Mononuclear cell (primary cell): ENCODE data around the gene EYA4. TPM values are rescaled to one million over a fixed set of nuclear protein-coding genes. Genes with fewer than 3 reads are reported as not detected.

Experiments
- H3K27me3 ChIP-seq: 2 replicates; pipeline ENCODE4 v1.6.0; 2011; ENCODE audit warnings: low read length, control low read depth; ENCODE audit not compliant: insufficient read depth
- H3K4me1 ChIP-seq: 2 replicates; pipeline ENCODE4 v1.5.1; 2011; ENCODE audit warnings: mild to moderate bottlenecking, low read length, control low read depth; ENCODE audit not compliant: insufficient read depth
- H3K4me3 ChIP-seq: 2 replicates; pipeline ENCODE4 v1.5.1; 2011; ENCODE audit warnings: mild to moderate bottlenecking, low read length, moderate library complexity
- H3K9me3 ChIP-seq: 2 replicates; pipeline ENCODE4 v1.5.1; 2011; ENCODE audit warnings: low read depth, mild to moderate bottlenecking, control low read depth, low read length
- total RNA-seq: library from RNA; depleted of rRNA; stranded (reverse); fragments of >200 nt; gene quantifications from one replicate; pipeline ENCODE4 v1.2.3, GENCODE V29; 2012

The EYA4 gene
- total RNA-seq, 1 donor = not detected

DNA sequence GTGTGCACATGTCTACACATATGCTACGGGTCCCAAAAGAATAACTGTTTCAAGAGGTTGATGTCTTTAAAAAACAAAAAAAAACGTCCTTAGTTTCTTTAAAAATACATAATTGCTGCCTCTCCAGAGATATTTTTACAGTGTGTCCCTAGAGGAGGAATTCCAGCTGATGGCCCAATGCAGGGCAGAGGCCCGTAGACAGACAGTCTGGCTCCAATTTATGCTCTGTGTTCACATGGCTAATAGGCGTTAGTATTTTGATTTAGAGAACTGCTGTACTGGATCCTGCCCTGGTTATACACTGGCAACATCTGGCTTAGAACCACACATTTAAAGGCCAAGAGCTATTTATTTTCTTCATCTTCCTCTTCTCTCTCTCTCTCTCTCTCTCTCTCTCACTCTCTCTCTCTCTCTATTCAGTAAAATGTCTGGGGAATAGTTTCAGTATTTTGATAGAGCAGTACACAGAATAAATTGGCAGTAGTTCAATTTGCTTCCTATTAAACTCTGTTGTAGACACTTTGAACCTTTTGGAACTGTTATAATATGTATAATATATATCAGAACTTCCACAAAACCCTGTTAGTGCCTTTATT, 260.6 kb downstream of the EYA4 start:
- Histone ChIP-seq H3K4me3 (no peak overlapping the region), H3K27me3 (no peaks in the 10 kb centered on the region), H3K4me1 (no peaks in the 10 kb centered on the region), H3K9me3 (no peaks in the 10 kb centered on the region)

- H3K4me1 ChIP-seq = no peaks in the 10 kb centered on the region
- H3K9me3 ChIP-seq = no peaks in the 10 kb centered on the region
- H3K27me3 ChIP-seq = no peaks in the 10 kb centered on the region
- H3K4me3 ChIP-seq = no peak overlapping the region
Observed at GRCh38 chr6:133502441-133503335, 261.5 kb downstream of the EYA4 start.

GRCh38 chr6:133503336-133503729, 262.2 kb downstream of the EYA4 start:
- Histone ChIP-seq H3K27me3 (no peaks in the 10 kb centered on the region), H3K4me1 (no peaks in the 10 kb centered on the region), H3K4me3 (no peak overlapping the region), H3K9me3 (no peaks in the 10 kb centered on the region)

GRCh38 chr6:133504158-133504557, 263.0 kb downstream of the EYA4 start:
- H3K4me3 ChIP-seq = no peak overlapping the region
- no peaks in the 10 kb centered on the region for H3K9me3 ChIP-seq
- no peaks in the 10 kb centered on the region for H3K4me1 ChIP-seq
- H3K27me3 ChIP-seq = no peaks in the 10 kb centered on the region

GRCh38 chr6:133504761-133505160, 263.6 kb downstream of the EYA4 start:
- H3K27me3 ChIP-seq = no peaks in the 10 kb centered on the region
- no peak overlapping the region for H3K4me3 ChIP-seq
- no peaks in the 10 kb centered on the region for H3K9me3 ChIP-seq
- H3K4me1 ChIP-seq = no peaks in the 10 kb centered on the region

- no peaks in the 10 kb centered on the region for H3K9me3 ChIP-seq
- no peak overlapping the region for H3K4me3 ChIP-seq
- H3K4me1 ChIP-seq = no peaks in the 10 kb centered on the region
- H3K27me3 ChIP-seq = no peaks in the 10 kb centered on the region
Observed at GRCh38 chr6:133505681-133506080, 264.5 kb downstream of the EYA4 start.

DNA sequence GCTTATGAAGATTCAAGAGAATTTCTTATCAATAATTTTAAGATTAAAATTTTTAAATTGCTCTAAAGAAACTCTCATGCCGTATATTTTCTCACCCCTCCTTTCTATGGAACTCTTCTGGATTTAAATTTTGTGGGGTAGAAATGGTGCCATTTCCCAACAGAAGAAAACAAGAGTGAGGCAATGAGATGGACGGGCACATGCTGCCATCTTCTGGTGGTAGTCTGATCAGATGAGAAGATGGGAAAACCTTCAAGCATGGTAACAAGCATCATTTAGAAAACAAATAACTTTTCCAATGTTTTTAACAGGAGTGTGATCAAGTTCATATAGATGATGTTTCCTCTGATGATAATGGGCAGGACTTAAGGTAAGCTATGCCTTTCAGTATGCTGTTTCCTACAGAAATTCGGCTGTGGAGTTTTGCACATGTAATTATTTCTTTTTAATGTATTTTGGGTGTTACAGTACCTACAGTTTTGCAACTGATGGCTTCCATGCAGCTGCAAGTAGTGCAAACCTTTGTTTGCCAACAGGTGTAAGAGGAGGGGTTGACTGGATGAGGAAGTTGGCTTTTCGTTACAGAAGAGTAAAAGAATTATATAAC, 271.4 kb downstream of the EYA4 start:
- no peaks in the 10 kb centered on the region for H3K9me3 ChIP-seq
- H3K4me1 ChIP-seq = no peaks in the 10 kb centered on the region
- peaks cover 2% of the 10 kb centered on the region for H3K27me3 ChIP-seq
- no peak overlapping the region for H3K4me3 ChIP-seq

GRCh38 chr6:133523816-133524215, 282.7 kb downstream of the EYA4 start:
- Histone ChIP-seq H3K9me3 (no peaks in the 10 kb centered on the region), H3K4me1 (no peaks in the 10 kb centered on the region), H3K27me3 (no peaks in the 10 kb centered on the region), H3K4me3 (no peak overlapping the region)

GRCh38 chr6:133526436-133526835, 285.3 kb downstream of the EYA4 start:
- Histone ChIP-seq H3K9me3 (no peaks in the 10 kb centered on the region), H3K4me3 (no peak overlapping the region), H3K27me3 (no peaks in the 10 kb centered on the region), H3K4me1 (no peaks in the 10 kb centered on the region)

GRCh38 chr6:133528566-133528965, 287.4 kb downstream of the EYA4 start:
- Histone ChIP-seq H3K4me3 (no peak overlapping the region), H3K27me3 (no peaks in the 10 kb centered on the region), H3K9me3 (no peaks in the 10 kb centered on the region), H3K4me1 (no peaks in the 10 kb centered on the region)

DNA sequence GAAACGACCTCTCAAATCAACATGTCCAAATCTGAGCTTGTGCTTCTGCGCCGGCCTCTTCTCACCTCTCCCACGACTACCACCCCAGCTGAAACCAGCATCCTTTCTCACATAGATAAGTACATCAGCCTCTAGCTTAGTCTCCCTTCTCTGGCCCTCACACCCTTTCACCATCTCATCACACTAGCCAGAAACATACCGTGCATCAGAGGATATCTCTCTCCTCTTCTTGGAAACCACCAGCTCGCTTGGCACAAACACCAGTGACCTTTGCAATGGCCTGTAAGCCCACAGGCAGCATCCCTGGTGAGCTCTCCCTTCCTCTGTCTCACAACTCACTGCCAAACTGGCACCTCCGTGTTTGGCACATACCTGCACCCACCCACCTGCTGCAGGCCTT, 291.8 kb downstream of the EYA4 start:
- Histone ChIP-seq H3K4me1 (no peaks in the 10 kb centered on the region), H3K27me3 (no peaks in the 10 kb centered on the region), H3K9me3 (no peaks in the 10 kb centered on the region), H3K4me3 (no peak overlapping the region)

DNA sequence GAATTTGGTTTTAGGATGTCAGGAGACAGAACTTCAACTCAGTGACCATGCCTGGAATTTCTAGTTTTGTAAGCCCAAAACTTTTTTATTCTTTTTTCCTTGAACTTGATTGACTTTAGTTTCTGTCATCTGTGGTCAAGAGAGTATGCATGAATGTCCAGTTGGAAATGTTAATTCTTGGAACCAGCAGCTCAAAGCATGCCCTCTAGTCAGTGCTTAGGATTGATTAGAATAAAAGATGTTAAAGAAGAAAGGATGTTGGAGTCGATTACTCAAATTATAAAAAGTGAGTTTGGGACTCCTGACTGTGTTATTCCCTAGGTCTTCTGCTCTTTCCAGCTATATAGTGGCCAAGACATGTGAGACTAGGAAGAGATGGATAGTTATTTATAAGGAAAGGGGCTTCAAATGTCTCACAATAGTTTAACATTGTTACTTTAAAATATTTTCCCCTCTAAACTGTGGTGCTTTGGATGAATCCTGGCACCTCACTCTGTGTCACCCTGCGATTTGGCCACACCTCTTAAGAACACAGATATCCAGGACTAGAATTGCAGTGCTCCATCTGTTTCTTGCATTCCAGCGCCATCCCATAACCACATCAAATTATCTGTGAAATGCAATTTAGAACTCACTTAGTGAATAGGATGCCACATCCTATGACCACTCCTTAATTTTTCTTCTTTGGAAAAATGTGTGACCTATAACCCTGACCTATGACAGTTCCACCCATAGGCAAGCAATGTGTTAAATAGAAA, 298.5 kb downstream of the EYA4 start:
- H3K4me1 ChIP-seq = no peaks in the 10 kb centered on the region

GRCh38 chr6:133540361-133540760, 299.2 kb downstream of the EYA4 start:
- Histone ChIP-seq H3K9me3 (no peaks in the 10 kb centered on the region), H3K4me1 (no peaks in the 10 kb centered on the region), H3K27me3 (no peaks in the 10 kb centered on the region), H3K4me3 (no peak overlapping the region)

More for the DNA sequence above, 298.5 kb downstream of the EYA4 start:
- H3K4me3 ChIP-seq = no peak overlapping the region
- no peaks in the 10 kb centered on the region for H3K9me3 ChIP-seq
- no peaks in the 10 kb centered on the region for H3K27me3 ChIP-seq

DNA sequence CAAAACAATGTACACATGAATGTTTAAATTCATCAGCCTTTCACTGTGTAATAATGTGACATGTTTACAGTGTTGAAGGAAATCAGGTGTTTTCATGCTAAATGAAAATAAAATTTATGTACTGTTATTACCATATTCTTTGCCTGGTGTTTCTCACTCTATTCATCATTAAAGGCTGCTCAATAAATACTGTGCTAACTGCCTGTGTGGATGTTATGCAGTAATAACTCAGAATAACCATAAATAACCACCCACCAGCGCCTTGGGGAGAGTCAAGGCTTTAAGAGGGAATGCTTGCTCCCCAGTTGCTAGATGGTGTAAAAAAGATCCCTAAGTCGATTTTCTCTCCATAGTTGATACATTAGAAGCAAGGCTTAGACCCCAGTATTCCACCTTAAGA, 299.9 kb downstream of the EYA4 start:
- Histone ChIP-seq H3K27me3 (no peaks in the 10 kb centered on the region), H3K4me1 (no peaks in the 10 kb centered on the region), H3K9me3 (no peaks in the 10 kb centered on the region), H3K4me3 (no peak overlapping the region)
